ENCODE data around the gene PDIA5.

PDIA5 gene

DNA sequence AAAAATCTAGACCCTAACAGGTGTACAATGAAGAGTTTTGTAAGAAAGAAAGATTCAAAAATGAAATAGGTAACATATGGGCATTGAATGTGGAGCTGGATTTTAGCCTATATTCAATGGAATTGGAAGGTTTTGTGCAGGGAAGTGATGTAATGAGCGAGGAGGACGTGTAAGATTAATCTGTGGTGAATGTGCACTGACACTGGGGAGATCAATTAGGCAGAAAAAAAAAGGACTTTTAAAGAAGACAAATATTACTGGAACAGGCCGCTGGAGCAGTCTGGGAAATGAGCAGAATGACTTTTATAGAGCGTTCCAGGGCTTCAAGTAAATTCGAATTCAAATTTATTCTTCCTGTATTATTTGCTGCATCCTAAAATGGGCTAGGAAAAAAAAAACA lies 55.2 kb downstream of the PDIA5 start:
- no peak for DNase-seq

DNA sequence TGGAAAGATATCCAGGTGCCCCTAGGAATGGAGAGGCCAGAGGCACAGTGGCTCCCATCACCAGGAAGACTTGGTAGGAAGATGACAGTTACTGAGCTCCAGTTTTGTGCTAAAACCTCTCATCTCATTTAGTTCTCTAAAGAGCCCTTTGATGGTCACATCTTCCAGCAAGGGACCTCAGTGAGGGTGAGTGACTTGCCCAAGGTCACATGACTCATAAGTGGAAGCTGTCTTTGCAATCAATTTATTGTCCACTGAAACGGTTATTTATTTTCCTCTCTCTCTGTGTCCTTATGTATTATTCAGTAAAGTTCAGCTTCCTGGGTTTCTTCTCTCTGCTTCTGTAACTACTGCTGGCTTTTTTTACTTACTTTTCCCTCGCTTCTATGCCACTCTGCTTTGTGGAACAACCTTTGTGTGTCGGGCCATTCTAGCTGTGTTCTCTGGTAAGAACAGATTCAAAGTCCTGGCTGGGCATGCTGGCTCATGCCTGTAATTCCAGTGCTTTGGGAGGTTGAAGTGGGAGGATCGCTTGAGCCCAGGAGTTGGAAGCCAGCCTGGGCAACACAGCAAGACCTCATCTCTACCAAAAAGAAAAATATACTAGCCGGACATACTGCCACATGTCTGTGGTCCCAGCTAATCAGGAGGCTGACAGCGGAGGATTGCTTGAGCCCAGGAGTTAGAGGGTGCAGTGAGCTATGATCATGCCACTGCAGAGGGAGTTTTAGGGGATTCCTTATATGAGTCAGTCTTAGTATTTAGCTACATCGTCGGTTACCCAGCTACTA lies 55.9 kb downstream of the PDIA5 start:
- DNase-seq: no peak

DNA sequence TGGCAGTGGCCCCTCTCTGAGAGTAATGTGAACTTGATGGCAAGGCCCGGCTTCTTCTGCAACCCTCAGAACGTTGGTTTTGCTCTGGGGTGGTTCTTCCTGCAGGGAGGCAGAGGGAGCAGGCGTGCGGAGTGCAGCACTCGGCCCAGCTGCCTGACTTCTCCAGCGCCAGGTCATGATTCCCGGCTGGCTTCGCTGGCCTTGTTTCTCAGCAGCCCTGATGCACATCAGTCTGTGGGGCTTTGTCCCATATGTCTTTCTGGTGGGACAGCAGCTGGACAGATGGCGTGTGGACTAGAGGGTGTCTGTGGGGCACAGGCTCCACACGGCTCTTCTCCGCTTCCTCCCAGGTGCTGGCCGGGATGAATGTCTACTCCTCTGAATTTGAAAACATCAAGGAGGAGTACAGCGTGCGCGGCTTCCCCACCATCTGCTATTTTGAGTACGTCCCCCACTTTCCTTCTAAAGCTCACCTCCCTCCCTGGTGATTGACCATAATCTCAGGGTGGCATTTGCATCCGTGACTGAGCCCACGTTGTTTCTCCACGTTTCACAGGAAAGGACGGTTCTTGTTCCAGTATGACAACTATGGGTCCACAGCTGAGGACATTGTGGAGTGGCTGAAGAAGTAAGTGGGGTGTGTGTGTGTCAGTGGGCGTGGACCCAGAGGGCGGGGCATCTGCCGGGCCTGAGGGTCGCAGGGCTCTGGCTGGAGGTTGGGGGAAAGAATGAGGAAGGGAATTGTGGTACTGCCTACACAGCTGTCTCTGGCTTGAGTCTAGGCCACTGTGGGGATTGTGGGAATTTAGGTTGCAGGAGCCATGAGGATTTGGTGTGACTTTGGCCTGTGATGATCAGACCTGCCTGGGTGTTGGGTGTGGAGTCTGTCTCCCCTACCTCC lies 57.1 kb downstream of the PDIA5 start:
- no peak for DNase-seq

DNA sequence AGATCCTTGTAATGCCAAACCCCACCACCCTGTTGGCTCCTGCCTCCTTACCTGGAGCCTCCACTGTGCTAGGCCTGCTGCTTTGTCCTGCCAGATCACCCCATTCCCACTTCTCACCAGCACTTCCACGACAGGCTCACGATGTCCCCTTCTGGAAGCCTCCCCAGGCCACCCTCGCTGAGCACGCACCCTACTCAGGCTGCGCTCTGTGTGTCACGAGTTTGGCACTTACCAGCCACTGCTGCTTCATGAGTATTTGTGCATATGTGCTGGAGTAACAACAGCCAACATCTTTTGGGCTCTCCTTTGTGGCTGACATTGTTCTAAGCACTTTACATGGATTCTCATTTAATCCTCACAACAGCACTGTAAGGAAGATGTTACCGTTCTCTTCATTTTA lies 58.1 kb downstream of the PDIA5 start:
- DNase-seq: no peak

DNA sequence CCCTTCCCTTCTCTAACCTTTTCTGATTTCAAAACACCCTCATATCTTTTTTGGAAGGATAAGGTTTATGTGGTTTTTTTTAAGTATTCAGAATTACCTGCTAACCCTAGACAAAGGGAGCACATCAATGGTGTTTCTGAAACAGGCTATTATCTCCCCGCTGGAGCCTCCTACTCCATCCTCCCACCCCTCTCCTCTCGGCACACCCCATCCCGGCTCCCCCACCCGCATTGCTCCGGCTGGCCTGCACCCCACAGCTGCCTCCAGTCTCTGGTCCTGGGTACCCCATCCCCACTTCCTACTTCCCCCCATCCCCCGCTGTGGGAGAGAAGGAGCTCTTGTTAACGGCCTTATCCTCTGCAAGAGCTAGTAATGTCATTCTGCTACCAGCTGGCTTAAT lies 59.2 kb downstream of the PDIA5 start:
- DNase-seq: no peak

DNA sequence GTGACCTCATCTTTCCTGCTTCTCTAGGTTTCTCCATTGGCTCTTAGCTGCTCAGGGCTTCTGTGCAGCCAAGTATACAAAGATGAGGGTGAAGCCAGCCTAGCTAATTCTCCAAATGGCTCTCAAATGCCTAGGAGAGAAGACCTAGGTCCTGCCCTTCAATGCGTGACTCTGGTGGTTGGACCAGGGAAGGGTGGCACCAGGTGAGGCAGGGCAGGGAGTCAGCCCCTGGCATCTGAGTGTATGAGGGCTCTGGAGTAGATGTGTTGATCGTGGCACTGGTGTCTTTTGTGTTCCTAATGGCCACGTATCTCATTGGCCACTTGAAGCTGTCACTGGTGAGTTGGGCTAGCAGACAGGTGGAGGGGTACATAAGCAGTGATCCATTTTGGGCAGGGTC lies 59.8 kb downstream of the PDIA5 start:
- DNase-seq: no peak

DNA sequence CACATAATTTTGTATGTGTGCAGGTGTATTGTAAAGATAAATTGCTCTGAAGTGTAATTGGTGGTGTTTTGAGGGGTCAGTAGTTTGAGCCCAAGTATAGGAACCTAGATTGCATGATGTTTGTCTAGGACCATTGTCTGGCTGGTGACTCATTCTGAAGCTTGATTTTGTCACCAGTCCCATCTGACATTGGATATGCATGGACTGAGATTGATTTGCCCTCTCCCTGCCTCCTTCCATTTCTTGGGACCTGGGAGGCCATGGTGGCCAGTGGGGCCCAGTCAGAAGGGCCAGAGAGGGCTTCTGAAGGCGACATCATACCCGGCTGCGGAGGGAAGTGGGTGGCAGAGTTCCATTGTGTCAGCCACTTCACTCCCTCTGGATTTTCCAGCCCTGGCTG lies 62.3 kb downstream of the PDIA5 start:
- no peak for DNase-seq

DNA sequence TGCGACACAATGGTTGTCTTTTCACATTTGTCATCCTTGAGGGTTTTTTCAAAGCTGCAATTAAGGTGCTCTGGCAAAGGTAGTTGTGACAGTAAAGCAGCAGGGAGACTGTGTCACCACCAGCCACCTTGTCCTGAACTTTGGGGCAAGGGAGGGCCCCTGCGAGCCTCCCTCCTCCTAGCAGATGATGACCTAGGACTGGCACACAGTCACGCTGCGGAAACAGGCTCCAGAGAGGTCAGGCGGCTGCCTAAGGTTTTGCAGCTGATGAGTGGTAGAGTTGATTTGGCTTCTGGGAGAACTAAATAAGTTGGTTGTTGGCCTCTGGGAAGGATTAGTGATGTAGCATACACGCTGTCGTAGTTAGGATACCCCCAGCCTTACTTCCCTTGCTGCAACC lies 62.7 kb downstream of the PDIA5 start:
- no peak for DNase-seq

DNA sequence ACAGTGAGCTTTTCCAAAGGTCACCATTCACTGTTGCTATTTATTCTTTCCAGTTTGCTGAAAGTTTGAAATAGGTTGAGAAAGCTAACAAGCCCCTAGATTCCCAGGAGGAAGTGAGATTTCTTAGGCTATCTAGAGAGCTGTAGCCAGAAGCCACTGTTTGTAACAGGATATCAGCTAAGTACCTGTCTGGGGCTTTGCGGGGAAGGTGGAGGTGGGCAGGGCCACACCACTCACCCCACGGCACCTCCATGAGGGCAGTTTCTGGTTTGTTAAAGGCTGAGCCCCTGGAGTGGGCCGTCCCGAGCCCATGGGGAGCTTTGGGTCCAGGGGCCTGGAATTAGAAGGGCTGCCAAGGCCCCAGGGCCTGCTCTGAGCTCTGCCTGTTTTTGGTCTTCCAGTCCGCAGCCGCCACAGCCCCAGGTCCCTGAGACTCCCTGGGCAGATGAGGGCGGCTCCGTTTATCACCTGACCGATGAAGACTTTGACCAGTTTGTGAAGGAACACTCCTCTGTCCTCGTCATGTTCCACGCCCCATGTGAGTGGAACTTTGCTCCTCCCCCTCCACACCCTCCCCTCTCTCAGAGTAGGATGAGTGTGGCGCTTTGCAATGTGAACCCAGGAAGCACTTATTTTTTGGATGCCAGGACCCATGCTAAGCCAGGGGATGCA lies 63.4 kb downstream of the PDIA5 start:
- DNase-seq: no peak

DNA sequence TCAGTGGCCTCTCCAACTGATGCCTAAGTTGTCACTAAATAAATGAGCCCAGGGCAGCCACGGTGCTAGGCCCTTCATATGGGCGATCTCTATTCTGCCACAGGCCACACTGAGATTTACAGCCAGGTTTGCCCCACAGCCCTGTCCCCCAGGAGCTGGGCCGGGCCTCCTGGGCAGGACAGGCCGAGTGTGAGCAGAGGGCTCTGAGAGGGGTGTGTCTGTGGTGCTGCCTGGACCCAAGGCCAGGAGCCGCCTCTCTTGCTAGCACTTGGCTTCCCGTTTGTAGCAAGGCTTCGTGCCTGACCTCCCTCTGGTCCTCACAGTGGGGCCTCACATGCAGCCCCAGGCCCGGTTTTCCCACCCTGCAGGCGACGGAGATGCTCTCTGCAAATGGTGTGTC lies 67.8 kb downstream of the PDIA5 start:
- no peak for DNase-seq

DNA sequence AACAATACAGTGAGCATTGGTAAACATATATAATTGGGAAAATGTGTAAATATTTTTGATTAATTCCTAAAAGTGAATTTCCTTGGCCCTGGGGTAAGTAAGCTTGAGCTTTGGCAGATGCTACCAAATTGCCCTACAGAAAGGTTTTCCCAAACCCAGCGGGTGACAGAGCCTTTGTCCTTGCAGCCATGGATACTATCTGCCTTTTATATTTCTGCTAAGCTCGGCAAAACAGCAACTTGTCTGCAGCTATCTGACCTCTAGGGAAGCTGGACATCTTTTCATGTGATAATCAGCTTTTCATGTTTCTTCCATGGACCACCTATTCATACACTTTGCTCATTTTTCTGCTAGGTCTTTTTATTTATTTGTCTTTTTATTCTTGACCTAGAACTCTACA lies 70.2 kb downstream of the PDIA5 start:
- DNase-seq: no peak

DNA sequence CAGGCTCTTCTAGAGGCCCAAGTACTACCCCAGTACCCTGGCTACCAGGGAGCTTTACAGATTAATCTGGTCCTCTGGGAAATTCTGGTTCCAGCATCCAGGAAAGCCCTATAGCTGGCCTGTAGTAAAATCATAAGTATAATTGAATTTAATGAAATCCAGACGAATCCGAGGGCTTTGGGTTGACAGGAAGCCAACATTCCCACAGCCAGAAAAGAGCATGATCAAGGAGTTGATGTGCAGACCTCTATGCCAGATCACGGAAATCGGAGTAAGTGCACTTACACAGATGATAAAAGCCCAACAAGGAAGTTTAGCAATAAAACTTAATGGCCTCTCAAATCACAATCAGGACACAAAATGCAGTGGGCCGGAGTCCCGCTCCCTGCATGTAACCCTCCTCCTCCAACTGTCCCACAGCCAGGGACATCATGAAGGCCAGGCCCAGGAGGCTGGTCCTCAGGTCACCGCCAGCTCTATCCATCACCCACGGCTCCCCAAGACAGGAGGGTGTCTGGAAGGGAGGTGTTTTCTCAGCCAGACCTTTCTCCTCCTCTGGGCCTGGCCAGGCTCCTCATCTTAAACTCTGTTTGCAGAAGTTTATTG lies 72.1 kb downstream of the PDIA5 start:
- DNase-seq: no peak

DNA sequence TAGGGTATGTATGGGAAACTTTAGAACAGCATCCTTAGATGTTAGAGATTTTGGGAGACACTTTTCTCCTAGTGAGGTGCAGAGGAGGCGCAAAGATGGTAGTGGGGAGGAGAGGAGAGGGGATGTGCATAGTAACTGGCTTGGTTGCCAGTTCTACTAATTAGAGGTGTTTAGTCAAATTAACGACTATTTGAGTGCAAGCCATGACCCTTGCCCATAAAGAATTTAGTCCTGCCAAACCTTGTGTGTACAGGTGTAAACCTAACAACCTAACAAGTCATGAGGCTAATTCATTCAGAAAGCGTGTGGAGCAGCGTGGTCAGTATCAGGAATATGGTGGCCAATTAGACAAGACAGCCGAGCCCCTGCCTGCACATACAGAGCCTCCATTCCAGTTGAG lies 72.7 kb downstream of the PDIA5 start:
- peak; percentile 20 for DNase-seq

DNA sequence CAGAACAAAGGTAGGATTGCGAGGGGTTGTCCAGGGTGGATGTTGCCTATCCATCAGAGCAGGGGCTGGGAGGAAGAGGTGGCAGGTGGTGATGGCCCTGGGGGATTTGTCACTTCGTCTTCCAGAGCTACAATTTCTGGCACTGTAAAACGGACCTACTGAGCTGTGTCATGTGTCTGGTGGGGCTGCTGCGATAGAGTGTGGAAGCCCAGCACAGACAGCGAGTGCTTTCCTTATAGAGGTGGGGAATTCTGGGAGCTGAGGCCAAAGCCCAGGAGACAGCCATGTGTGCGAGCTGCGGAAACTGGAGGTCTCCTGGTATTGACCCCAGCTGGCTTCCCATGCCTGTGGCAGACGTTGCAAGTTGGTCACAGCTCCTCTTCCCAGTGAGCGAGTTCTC lies 73.7 kb downstream of the PDIA5 start:
- no peak for DNase-seq

DNA sequence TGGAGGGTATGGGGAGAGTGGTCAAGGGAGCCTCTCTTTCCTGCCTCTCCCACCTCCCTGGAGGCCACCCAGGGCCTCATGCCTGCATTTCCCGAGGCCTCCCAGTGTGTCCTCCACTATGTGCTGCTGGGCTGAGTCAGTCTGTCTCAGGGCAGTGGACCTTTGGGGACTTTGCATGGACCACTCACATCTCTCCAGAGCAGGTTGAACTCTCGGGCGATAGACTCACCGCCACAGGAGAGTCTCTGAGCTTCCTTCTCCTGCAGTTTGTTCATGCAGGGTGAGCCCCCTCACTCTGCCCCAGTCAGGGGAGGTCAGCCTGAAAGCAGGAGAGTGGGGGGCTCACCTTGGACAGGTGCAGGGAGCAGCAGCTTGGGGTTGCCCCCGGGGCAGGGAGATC lies 74.5 kb downstream of the PDIA5 start:
- no peak for DNase-seq

DNA sequence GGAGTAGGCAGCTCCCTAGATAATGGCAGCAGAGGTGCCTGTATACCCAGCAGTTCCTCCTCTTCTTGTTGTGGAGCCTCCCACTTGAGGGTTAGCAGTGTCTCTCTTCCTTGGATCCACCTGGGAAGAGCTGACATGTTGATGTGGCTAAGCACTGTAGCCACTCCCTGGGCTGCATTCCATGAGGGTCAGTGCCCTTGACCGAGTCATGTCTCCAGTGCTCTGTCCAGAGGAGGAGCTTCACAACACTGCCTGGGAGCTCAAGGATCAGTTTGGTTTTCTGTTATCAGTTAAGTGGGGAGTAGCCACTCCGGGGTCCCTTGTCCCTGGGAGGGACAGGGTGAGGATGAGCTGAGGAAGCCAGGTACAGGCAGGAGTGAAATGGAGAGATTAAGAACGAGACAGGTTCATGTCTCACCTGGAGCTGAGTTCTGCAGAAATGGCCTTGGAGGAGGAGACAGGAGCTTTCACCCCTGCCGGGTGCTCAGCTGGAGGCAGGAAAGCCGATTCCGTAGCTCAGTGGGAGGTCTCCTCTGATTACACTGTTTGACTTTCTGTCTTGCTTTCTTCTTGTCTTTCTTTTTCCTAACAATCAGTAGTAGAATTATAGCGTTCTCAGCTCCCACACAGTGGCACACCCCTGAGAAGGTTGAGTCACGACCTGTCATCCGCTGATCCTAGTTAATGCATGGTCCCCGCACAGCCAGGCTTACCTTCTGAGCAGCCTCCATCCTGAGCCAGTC lies 77.0 kb downstream of the PDIA5 start:
- DNase-seq: peak; percentile 69

DNA sequence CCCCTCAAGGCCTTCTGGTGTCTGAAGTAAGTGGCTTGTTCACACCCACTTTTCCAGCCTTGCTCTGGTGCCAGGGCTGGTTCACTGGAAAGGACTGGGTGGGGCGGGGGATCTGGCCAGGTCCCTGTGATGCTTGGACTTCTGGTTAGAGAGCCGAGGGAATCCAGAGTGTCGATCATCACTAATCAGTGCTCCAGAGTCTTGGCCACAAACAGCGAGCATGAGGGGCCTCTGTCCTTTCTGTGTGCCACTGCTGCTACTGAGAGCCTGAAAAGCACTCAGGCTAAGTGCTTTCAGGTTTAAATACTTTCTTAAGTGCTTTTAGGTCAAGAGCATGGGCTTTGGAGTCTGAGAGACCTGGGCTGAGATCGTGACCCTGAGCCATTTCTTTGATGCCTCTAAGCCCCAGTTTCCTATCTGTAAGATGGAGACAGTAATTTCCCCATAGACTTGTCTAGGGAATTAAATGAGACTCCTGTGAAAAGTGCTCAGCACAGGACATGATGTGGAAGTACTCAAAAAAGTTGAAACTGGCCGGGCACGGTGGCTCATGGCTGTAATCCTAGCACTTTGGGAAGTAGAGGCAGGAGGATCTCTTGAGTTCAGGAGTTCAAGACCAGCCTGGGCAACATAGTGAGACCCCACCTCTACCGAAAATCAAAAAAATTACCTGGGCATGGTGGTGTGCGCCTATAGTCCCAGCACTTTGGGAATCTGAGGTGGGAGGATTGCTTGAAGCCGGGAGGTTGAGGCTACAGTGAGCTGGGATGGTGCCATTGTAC lies 81.1 kb downstream of the PDIA5 start:
- no peak for DNase-seq

DNA sequence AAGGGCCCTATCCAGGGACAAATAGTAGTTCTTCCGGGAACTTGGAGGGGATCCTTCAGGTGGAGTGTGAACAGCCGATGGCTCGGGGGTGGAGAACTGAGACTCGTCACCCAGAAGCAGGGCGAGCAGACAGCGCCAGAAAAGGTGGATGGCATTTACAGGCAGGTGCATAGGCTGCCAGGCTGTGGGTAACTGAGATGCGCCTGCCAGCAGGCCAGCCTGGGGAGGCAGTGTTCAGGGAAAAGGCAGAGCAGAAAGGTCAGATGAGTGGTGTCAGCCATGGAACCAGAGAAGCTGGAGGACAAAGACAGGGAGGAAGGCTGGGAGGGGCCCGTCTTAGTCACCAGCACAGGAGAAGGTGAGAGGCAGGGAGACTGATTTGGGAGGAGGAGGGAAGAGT lies 81.9 kb downstream of the PDIA5 start:
- no peak for DNase-seq

DNA sequence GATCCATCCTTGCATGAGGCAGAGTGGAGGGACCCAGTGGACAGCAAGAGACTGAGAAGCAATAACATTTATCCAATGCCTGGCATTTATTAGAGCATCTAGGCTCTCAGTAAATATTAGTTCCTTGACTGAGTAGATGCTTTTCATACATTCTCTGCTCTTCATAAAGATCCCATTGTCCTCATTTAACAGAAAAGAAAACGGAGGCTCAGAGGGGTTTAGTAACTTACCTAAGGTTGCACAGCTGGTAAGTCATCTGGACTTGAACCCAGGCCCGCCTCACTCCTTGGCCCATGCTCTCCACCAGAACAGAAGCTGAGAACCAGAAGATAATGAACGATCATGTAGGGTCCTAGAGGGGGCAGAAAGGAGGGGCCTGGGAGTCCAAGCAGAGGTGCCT lies 82.7 kb downstream of the PDIA5 start:
- DNase-seq: no peak

DNA sequence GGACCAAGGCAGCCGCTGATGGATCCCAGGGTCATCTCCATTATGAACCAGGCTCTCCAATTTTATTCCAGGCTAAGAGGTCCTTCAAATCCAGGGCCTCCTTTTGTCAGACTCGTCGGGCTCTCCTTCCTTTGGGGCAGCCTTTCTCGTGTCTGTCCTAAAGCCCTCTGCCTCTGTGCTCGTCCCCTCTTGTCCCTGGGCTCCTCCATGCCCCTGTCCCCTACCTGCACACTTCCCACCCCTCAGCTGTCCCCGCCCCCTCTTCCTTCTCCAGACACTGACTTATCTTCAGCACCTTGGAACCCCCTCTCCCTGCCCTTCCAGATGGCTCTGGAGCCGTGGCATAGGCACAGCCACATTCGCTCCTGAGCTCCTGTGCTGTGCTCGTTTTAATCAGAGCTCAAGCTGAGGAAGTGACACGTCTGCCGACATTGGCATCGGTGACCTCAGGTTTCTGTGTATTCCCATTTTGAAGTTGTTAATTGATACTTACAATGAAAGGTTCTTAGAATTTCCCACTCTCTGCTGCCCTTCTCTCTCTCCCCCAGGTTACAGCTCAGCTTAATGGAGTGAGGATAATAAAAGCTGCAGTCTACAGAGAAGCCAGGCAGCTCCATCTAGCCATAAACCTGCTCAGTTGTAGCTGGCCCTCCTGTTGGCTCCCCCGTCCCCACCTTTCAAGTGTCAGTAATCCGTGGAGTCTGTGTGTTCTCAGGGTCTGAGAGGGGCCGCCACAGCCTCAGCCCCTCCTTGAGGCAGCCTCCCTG lies 83.8 kb downstream of the PDIA5 start:
- DNase-seq: no peak

DNA sequence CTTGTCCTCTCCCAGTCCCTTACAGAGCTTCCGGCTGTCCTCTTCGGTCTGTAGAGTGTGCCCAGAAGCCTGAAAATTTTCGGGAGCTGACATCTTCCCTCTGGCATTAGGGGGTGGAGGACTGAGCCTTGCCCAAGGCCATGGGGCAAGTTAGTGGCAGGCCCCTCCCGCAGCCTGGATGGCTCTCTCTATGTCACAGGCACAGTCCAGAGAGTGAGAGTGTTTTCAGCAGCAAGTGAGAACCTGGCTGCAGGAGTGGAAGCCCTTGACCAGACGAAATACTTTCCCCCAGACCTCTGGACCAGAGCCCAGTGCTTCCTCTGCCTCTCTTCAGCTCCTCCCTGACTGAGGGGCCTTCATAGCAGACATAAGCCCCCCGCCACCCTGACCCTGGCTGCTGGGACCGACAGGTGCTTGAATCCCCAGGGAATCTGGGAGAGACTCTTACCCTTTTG lies 84.5 kb downstream of the PDIA5 start:
- no peak for DNase-seq
